OCI-LY7 (cell line): ENCODE data around the gene POU6F2. TPM values are rescaled to one million over a fixed set of nuclear protein-coding genes. Genes with fewer than 3 reads are reported as not detected.

ENCODE experiments used
- BruUV-seq: library from RNA; stranded (reverse); fragments of 400-500 nt; replicated peaks from 2 replicates; lab custom pipeline; 2021; lab: Mats Ljungman, UMichigan
- CTCF ChIA-PET: fragments of 300-600 bp; sonication (Branson Sonifier 250); formaldehyde crosslinking; loops from one replicate; lab custom pipeline; 2022; ENCODE audit warnings: antibody characterized with exemption; ENCODE audit not compliant: unreplicated experiment; lab: Charles Lee
- POLR2A ChIA-PET: fragments of 300-600 bp; sonication (Branson Sonifier 250); formaldehyde crosslinking; loops from one replicate; lab custom pipeline; 2022; ENCODE audit warnings: antibody characterized with exemption; lab: Charles Lee
- DNase-seq: peaks from one replicate; pipeline ENCODE4 v3.0.0-alpha.2; 2015; ENCODE audit warnings: low spot score
- H2AFZ ChIP-seq: fragments of 200-600 bp; sonication (generic), shearing (Covaris generic); 2 replicates; pipeline ENCODE4 v1.6.1; 2014; ENCODE audit warnings: mild to moderate bottlenecking, antibody characterized with exemption, low read length, moderate library complexity
- H3K27ac ChIP-seq: fragments of 200-600 bp; sonication (generic); 2 replicates; pipeline ENCODE4 v1.5.1; 2014; ENCODE audit warnings: mixed run types, low read depth, mild to moderate bottlenecking, moderate library complexity, low read length, inconsistent platforms; ENCODE audit not compliant: poor library complexity, severe bottlenecking
- H3K36me3 ChIP-seq: fragments of 200-600 bp; sonication (generic); 2 replicates; pipeline ENCODE4 v1.6.1; 2014; ENCODE audit warnings: mild to moderate bottlenecking, antibody characterized with exemption, low read length, moderate library complexity, mixed read lengths; ENCODE audit not compliant: insufficient read depth
- H3K4me1 ChIP-seq: fragments of 200-600 bp; sonication (generic); 2 replicates; pipeline ENCODE4 v1.5.1; 2014; ENCODE audit warnings: mild to moderate bottlenecking, low read length; ENCODE audit not compliant: insufficient read depth, poor library complexity, severe bottlenecking
- H3K4me2 ChIP-seq: fragments of 200-600 bp; sonication (generic); 2 replicates; pipeline ENCODE4 v1.6.1; 2014; ENCODE audit warnings: mild to moderate bottlenecking, low read length
- H3K4me3 ChIP-seq: fragments of 200-600 bp; sonication (generic); 2 replicates; pipeline ENCODE4 v1.5.1; 2014; ENCODE audit warnings: mild to moderate bottlenecking, low read depth, low read length; ENCODE audit not compliant: poor library complexity, severe bottlenecking
- H3K79me2 ChIP-seq: fragments of 200-600 bp; sonication (generic); 2 replicates; pipeline ENCODE4 v1.6.1; 2016; ENCODE audit warnings: low read depth, mild to moderate bottlenecking, low read length, moderate library complexity, mixed read lengths; ENCODE audit not compliant: insufficient read depth
- H3K9me2 ChIP-seq: fragments of 200-600 bp; sonication (generic); 2 replicates; pipeline ENCODE4 v1.6.1; 2016; ENCODE audit warnings: mild to moderate bottlenecking, low read length, mixed read lengths; ENCODE audit not compliant: insufficient read depth
- H3K9me3 ChIP-seq: fragments of 200-600 bp; sonication (generic); 2 replicates; pipeline ENCODE4 v1.6.1; 2014; ENCODE audit warnings: mild to moderate bottlenecking, mixed run types, low read length, mixed read lengths
- H4K20me1 ChIP-seq: fragments of 200-600 bp; sonication (generic); 2 replicates; pipeline ENCODE4 v1.6.1; 2014; ENCODE audit warnings: mild to moderate bottlenecking, antibody characterized with exemption, low read length, moderate library complexity, mixed read lengths; ENCODE audit not compliant: insufficient read depth
- EZH2phosphoT487 ChIP-seq: fragments of 200-600 bp; sonication (generic); IDR thresholded peaks from 2 replicates; pipeline ENCODE4 v1.6.1; 2018; ENCODE audit warnings: low read depth, borderline replicate concordance, mild to moderate bottlenecking, mixed run types, antibody characterized with exemption, low read length, moderate library complexity, mixed read lengths
- intact Hi-C: fragments of 100-400 bp; cut with micrococcal nuclease; formaldehyde crosslinking; loops from one replicate; pipeline ENCODE4 v1.10.0; 2022; ENCODE audit not compliant: unreplicated experiment
- total RNA-seq, 2 experiments: library from RNA; depleted of rRNA in 1 of 2; stranded (reverse); fragments of >200 nt in 1 of 2; shearing (Covaris generic) in 1 of 2; gene quantifications; 2 replicates each; pipeline ENCODE4 v1.2.3, GENCODE V29; 2014 to 2022
- TF ChIP-seq, protein P1 (sequence below): fragments of 200-600 bp; sonication (generic); conservative IDR thresholded peaks from 2 replicates; pipeline ENCODE4 v1.5.1; 2014; ENCODE audit warnings: mild to moderate bottlenecking, antibody characterized with exemption, low read length, moderate library complexity, mixed read lengths

Gene POU6F2
- total RNA-seq, 2 experiments from 2014 or later, result 0.40 TPM; not detected in 1

DNA sequence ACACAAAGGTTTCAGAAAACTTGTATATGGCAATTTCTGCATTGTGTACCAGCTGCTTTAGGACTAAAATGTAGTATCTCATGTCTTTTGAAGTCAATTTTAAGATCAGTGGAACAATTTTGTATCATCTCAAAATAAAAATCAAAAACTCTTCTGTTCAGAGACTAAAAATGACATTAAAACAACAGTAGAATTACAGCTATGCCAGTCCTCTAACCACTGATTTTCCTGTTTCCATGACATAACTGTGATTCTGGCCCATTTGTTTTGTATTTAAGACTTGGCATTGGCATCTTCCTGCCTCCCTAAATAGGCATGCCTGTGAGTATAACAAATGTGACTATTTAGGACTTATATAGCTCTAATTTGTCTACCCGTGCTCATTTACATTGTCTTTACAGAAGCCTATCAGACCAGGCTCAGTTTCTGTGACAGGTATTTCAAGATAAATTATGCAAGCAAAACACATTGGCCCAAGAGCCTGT, 39.7 kb upstream of the POU6F2 start:
- no peaks in the 10 kb centered on the region for H3K9me3 ChIP-seq
- DNase-seq, result no peak
- no peaks in the 10 kb centered on the region for H4K20me1 ChIP-seq
- H3K27ac ChIP-seq, result no peak overlapping the region
- H3K4me1 ChIP-seq, result no peaks in the 10 kb centered on the region
- H3K79me2 ChIP-seq, result no peaks in the 10 kb centered on the region
- H3K36me3 ChIP-seq, result no peaks in the 10 kb centered on the region
- H2AFZ ChIP-seq, result no peak overlapping the region
- TF ChIP-seq, protein P1, sequence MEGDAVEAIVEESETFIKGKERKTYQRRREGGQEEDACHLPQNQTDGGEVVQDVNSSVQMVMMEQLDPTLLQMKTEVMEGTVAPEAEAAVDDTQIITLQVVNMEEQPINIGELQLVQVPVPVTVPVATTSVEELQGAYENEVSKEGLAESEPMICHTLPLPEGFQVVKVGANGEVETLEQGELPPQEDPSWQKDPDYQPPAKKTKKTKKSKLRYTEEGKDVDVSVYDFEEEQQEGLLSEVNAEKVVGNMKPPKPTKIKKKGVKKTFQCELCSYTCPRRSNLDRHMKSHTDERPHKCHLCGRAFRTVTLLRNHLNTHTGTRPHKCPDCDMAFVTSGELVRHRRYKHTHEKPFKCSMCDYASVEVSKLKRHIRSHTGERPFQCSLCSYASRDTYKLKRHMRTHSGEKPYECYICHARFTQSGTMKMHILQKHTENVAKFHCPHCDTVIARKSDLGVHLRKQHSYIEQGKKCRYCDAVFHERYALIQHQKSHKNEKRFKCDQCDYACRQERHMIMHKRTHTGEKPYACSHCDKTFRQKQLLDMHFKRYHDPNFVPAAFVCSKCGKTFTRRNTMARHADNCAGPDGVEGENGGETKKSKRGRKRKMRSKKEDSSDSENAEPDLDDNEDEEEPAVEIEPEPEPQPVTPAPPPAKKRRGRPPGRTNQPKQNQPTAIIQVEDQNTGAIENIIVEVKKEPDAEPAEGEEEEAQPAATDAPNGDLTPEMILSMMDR, result no peak
- TF ChIP-seq EZH2phosphoT487, result no peak
- POLR2A ChIA-PET, result interaction anchor here (1.0 kb wide), 1 partner anchor 350 kb away, joined by 3 read pairs; no protein-coding TSS in a partner anchor
- BruUV-seq, result no TSS peak
- no peak overlapping the region for H3K4me3 ChIP-seq
- no peaks in the 10 kb centered on the region for H3K9me2 ChIP-seq
- CTCF ChIA-PET, result no interaction called here
- H3K4me2 ChIP-seq, result no peak overlapping the region
- intact Hi-C loops, result no loop called here

DNA sequence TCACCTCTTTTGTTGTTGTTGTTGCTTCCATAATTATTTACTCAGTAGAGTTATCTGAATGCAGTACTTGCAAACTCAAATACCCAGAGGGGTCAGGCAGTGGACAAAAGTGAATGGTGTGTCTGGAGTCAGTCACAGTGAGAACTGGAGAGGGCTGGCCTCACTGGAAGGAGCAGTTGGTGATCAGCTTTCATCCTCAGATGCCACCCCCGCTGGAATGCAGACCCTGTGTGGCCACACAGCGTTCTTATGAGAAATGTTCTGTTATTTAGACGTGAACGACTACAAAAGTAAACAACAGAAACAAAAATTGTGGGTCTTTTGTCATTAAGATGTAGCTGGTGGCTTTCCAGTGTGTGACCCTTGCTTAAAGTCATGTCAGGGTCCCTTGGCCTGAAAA, 39.1 kb upstream of the POU6F2 start:
- H3K9me2 ChIP-seq, result no peaks in the 10 kb centered on the region
- TF ChIP-seq EZH2phosphoT487, result no peak
- TF ChIP-seq, protein P1, result no peak
- POLR2A ChIA-PET, result interaction anchor here (0.6 to 1.0 kb wide), 2 partner anchors 302 to 350 kb away, joined by 3 read pairs; no protein-coding TSS in a partner anchor
- no peaks in the 10 kb centered on the region for H3K9me3 ChIP-seq
- intact Hi-C loops, result no loop called here
- CTCF ChIA-PET, result no interaction called here
- H3K79me2 ChIP-seq, result no peaks in the 10 kb centered on the region
- no peak for DNase-seq
- H2AFZ ChIP-seq, result no peak overlapping the region
- no peaks in the 10 kb centered on the region for H3K4me1 ChIP-seq
- H3K36me3 ChIP-seq, result no peaks in the 10 kb centered on the region
- no peak overlapping the region for H3K27ac ChIP-seq
- no peak overlapping the region for H3K4me2 ChIP-seq
- no TSS peak for BruUV-seq
- H3K4me3 ChIP-seq, result no peak overlapping the region
- H4K20me1 ChIP-seq, result no peaks in the 10 kb centered on the region

DNA sequence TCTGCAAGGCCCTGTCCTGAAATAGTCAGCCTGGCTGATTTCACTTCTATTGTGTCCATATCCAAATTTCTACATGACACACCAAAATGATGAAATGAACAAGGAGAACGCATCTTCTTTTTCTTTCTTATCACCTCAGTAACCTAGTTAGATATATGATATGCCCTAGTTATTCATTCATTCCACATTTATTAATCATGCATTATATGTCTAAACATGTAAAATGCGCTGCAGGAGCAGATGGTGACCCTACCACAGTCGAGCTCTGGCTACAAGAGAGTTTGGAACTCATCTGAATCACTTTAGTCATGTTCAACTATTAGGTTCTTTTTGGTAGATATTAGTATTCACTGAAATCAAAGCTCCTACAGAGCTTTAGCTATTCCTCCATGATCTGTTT, 36.9 kb upstream of the POU6F2 start:
- no TSS peak for BruUV-seq
- intact Hi-C loops, result no loop called here

More for the DNA sequence above, 36.9 kb upstream of the POU6F2 start:
- no peak for DNase-seq
- ChIA-PET CTCF (no interaction called here), POLR2A (no interaction called here)
- Histone ChIP-seq H3K9me3 (no peaks in the 10 kb centered on the region), H3K4me2 (no peak overlapping the region), H3K36me3 (no peaks in the 10 kb centered on the region), H4K20me1 (no peaks in the 10 kb centered on the region), H3K79me2 (no peaks in the 10 kb centered on the region), H3K4me3 (no peak overlapping the region), H3K4me1 (no peaks in the 10 kb centered on the region), H3K27ac (no peak overlapping the region), H3K9me2 (no peaks in the 10 kb centered on the region), H2AFZ (no peak overlapping the region)
- no peak for TF ChIP-seq EZH2phosphoT487
- TF ChIP-seq, protein P1, result no peak
